NCI-H345 treated with DMSO at 0.1 percent for 48 hours (cell line): ENCODE data around the gene MKI67.

Experiments
- DNase-seq: peaks from one replicate; lab custom pipeline; 2025; ENCODE audit not compliant: unreplicated experiment; lab: John Stamatoyannopoulos, UW

The MKI67 gene

DNA sequence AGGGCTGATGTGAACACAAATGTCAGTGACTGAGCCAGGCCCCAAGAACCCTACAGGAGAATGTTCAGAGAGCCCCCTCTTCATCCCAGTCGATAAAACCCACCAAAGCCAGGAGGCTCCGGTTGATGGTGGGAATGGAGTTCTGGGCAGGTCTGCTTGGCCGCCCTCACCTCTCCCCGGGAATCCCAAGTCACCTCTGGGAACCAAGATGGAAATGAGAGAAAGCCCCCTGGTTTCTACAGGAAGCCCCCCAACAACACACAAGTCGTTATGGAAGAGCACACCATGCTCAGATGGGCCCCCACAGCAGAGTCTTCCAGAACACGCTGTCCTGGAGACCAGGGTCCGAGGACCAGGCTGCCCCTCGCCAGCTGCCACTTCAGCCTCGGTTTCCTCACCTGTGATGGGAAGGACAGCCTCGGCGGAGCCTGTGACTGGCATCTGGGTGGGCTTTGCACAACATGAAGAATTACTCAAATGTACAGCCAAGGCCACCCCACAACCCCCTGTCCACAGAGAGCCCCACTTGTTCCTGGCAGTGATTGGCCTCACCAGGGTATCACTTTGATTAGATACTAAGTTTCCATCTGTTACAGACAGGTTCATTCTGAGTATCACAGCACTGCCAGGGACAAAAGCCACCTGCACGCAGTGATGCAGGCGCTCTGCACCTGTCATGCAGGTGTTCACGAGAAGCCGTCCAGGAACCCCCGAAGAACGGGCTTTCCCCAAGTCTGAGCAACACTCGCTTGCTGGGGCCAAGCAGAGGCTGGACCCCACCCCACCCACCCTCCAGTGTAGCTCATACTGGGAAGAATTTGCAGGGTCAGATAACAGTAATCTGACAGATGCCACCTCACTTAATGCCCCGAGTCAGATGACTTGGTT is 57.6 kb downstream of the MKI67 start:
- no peak for DNase-seq

DNA sequence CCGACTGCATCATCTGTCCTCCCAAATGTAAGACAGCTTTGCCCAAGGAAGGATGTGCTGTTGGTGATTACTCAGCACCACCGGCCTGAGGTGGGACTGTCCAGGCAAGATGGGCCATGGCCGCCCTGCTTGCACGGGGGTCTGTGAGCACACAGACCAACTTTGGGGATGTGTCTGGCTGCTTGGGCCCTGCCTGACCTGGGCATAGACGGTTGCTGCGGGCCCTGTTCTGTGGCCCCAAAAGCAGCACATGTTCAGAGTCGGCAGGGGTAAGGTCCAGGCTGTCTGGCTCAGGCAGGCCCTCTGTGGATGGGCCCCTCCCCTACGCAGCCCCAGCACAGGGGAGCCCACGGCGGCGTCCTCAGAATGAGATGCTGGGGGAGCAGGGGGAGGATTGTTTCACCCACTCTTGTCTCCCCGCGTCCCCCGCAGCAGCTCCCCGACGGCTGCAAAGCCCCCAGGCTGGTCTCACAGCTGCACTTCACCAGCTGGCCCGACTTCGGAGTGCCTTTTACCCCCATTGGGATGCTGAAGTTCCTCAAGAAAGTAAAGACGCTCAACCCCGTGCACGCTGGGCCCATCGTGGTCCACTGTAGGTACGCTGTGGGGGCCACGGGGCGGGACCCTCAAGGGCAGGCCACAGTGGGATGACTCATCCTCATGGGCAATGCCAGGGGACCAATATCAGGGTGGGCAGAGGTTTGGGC is 58.4 kb downstream of the MKI67 start:
- no peak for DNase-seq

- no peak for DNase-seq
These were observed 59.3 kb downstream of the MKI67 start for GRCh38 chr10:128066870-128067382.

GRCh38 chr10:128065881-128066534 is 60.2 kb downstream of the MKI67 start:
- no peak for DNase-seq

DNA sequence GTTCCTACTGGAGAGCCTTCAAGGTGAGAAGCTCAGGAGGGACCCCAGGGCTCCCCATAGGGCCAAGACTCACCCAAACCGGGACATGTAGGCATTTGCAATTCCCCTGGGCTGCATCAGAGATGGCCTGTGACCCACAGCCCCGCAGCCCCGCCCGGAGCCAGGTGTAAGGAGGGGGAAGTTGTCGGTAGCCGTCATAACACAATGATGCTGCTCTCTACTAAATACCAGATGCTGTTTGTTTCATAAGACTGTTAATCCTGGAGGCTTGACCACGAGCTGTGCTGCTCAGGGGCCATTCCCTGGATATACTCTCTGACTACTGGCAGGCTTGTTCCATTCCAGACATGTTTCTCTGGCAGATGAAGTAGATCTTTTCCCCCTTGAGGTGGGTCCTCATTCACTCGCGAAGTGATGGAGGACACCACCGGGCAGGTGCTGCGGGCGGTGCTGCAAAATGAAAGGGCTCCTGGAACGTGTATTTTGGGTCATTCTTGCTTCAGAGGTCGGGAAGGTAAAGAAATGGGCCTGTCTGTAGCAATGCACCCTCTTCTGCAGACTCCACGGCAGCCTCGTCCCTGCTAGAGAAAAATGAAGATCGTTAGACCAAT is 61.1 kb downstream of the MKI67 start:
- DNase-seq = no peak

DNA sequence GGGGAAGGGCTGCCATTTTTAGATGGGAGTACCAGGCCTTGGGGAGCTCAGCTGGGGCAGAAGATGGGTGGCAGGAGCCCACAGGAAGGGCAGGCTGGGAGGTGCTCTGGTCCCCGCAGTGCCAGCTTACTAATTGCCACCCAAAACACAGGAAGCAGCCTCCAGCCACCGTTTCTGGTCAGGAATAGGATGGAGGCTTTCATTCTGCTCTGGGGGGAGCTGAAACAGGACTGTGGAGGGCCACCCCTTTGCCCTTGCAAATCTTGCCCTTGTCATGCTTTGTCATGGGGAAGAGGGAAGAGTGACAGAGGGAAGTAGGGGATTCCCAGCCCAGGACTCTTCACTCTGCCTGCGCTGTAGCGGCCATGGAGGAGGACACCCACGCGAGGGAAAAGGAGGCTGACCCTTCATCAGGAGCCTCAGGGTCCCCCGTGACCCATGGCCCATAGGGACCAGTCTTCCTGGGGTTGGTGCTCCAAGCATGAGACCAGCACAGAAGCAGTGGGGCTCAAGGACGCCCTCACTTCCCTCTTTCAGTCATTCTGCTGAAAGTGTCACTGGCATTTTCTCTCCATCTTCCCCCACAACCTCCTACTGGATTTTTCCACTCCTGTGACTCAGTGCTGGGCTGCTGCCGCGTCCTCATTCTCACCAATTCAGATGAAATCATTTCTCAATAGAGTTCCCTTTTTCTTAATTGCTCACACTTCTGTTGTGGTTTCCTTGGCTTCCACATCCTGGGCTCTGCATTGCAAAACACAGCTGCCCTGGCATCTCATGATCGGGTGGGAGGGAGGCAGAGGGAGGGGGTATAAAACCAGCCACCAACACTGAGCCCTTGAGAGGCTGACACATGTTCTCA is 61.9 kb downstream of the MKI67 start:
- no peak for DNase-seq

DNA sequence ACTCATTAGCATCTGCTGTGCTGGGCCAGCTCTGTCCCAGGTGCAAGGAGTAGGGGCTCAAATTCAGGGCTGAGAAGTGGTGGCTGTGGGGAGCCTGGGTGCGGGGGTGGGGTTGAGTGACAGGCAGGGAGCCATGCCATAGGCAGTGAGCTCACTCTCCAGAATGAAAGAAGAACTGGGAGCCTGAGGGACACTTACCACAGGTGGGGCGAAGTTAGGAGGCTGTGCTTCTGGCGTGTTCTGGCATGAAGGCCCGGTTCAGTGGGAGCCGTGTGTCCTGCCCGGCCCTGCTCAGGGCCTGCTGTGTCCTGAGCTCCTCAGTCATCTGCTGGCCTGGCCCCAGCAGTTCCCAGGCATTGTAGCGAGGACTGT is 62.5 kb downstream of the MKI67 start:
- DNase-seq = no peak

- DNase-seq = no peak
These were observed 63.2 kb downstream of the MKI67 start for GRCh38 chr10:128062881-128063563.

DNA sequence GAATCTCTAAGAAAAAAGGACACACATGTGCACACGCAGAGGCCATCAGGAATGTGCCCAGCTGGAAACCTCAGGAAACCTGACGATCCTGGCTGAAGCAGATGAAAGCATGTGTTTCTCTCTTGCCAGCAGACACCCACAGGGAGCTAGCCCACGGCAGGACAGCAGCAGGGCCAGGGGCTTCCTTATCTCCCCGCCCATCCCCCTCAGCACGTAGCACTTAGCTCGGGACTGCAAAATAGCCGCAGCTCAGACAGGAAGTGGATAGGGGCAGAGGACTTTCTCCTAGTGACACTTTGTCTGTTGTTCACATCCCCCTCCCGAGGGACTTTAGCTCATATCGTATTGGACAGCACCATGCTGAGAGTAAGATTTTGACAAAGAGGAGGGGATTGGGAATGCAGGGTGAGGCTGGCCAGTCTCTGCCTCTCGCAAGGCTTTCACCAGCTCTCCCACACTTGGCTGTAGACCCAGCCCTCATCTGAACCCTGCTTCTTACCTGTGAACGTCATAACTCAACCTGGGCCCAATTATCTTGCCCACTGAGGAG is 63.8 kb downstream of the MKI67 start:
- no peak for DNase-seq

- no peak for DNase-seq
These were observed 64.6 kb downstream of the MKI67 start for GRCh38 chr10:128061306-128062300.

GRCh38 chr10:128060341-128061250 is 65.6 kb downstream of the MKI67 start:
- DNase-seq = no peak

GRCh38 chr10:128059982-128060293 is 66.3 kb downstream of the MKI67 start:
- no peak for DNase-seq

DNA sequence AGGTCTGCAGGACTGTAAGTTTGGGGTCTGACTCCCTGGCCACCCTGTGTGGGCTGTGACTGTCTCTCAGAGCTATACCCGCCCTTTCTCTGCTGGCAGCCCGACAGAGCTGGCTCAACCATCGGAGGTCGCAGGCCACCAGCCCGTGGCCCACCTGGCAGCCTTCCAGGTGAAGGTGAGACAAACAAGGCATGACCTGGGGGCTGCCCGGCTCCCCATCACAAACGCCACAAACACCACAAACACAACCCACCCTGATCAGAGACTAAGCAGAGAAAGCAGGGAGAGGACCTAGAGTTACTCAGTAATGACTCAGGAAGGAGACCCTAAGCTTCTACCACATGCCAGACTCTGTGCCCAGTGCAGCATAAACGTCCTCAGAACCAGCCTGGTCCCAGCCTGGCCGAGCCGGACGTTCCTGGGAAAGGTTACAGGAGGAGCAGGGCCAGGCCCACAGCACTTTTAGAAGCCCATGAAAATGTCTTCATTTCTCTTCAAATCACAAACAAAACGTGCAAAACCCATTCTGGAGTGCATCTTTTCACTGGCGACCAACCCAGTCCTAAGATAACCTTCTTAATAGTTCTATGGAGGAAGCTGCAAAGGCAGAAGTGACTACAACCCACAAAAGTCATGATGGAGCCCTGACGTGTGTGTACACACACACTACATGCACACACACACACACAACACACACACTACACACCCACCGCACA is 66.8 kb downstream of the MKI67 start:
- DNase-seq = no peak

- DNase-seq = no peak
These were observed 67.5 kb downstream of the MKI67 start for GRCh38 chr10:128058750-128059134.

DNA sequence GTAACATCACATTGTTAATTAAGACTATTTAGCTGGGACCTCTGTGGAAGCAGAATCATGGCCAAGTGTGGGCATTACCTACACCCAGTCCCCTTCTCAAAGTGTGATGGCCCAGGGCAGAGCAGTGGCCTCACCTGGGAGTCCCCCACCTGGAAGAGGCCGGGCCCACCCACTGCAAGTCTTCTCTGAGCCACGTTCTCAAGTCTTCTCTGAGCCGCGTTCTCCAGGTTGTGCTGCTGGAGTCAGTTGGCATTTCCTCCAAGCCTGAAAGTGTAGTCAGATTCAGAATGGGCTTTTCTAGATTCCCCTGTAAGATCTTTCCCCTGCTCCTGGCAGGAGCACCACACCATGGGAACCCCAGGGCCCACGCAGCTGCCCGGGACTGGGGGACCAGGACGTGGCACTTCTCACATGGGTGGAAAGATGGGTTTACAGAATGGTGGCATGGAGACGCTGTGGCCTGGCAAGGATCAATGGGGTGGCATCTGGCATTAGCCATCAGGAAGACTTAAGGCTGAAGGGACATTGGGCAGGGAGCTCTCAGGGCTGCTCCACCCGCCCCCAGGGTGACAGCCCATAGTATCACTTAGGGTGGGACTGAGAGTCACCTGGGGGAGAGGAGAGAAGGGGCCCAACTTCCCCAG is 68.0 kb downstream of the MKI67 start:
- no peak for DNase-seq

DNA sequence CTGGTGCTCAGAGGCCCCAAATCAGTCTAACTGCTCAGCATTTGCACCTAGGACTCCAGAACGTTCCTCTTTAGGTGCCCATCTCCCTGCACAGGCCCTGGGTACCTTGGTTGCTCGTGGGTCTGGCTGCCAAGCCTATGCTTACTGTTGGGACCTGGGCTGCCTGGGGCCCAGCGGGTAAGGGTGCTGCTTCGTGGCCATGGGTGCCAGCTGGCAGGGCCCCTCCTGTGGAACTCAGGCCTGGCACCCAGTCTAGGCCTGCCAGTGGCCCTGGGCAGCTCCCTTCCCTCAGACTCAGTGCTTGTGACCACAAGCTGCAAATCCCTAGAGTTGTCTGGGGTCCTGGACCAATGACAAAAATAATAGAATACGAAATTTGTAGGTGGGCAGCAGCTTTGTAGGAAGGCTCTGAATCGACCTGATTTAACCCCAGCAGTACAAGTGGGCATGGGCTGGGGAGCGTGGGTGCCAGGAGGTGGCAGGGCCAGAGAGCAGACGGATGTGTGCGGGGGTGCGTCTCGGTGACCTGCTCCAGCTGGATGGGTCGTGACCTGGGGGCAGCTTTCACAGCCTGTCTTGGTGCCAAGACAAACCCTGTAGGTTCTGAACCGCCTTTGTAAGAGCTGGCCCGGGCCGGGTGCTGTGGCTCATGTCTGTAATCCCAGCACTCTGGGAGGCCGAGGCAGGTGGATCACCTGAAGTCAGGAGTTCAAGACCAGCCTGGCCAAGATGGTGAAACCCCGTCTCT is 69.7 kb downstream of the MKI67 start:
- no peak for DNase-seq
